GM21529 (cell line): ENCODE measurements around the gene CTIF.

Experiments
- ATAC-seq: cut with Tn5 transposase; IDR thresholded peaks from one replicate; pipeline ENCODE4 v1.9.1; 2021; ENCODE audit not compliant: unreplicated experiment

CTIF gene

GRCh38 chr18:48874233-48874632 is 335.4 kb downstream of the CTIF start:
- ATAC-seq, result no peak

DNA sequence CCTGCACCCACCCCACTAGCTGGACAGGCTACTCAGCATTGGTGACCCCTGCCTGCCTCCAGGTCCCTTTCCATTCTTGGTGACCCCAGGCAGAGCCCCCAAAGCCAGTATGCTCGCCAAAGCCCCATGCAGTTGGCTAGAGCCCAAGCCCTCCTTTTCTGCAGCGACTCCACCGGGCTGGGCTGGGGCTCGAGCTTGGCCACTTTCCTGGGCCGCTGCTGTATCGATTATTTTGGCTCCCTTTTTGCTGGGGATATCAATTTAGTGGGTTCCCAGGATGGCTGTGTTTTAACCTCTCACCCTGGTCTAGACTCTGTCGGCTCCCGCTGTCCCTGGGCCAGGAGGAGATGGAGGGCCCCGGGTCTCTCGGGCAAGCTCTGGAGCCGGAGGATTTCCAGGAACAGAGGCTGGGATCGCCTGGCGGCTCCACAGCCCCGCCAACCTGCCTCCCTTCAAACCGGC is 335.9 kb downstream of the CTIF start:
- ATAC-seq, result no peak

- no peak for ATAC-seq
Measured at GRCh38 chr18:48875314-48875941, 336.6 kb downstream of the CTIF start.

DNA sequence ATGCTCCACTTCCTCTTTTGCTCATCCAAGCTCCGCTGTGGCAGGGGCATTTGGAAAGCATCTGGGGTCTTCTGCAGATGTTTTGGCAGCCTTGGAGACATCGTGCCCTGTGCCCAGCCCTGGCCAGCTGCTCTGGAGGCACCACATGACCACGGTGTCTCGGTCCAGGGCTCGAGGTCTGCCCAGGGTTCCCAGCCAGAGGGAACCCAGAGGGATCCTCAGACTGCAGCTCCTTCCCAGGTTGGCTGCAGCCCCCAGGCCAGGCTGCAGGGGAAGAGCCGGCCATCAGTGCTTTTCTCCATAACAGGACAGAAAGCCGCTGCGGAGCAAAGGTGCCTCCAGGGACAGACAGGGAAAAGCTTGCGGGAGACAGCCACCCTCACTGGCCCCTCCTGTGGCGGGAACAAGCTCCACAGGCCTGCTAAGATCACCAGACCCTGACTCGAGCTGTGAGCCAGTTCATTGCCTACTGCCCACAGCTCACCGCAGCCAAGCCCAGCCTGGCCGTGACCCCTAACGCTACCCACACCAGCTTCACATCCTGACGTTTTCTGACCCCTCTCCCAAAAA is 337.2 kb downstream of the CTIF start:
- no peak for ATAC-seq

DNA sequence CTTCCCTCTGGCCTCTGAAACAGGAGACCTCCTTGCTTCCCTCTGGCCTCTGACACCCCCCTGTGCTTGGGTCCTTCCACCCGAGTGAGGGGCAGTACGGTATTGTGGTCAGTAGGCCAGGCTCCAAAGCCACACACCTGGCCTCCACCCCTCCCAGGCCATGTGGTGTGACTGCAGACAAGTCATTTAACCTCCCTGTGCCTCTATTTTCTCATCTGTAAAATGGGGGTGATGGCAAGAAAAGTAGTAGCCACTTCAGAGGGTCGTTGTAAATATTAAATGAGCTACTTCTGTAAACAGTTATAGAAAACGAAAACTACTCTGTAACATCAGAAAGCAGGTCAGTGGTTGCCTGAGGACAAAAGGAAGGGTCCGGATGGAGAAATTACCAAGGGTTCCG is 337.8 kb downstream of the CTIF start:
- no peak for ATAC-seq

DNA sequence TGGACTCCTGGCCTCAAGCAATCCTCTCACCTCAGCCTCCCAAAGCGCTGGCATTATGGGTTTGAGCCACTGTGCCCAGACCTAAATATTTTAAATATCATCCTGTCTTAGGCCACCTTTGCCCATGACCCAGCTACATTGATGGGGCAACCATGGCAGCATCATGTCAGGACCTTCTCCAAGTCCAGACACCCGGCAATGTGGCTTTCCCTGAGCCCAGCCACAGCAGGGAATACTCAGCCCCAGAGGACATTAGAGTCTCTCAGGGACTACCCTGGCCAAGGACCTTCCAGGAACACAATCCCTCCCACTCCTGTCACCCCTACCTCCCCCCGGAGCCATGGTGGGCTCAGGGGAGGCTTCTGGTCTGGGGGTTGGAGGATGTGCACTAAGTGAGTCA is 339.1 kb downstream of the CTIF start:
- ATAC-seq, result no peak

- ATAC-seq, result no peak
Measured at GRCh38 chr18:48878471-48878870, 339.6 kb downstream of the CTIF start.

DNA sequence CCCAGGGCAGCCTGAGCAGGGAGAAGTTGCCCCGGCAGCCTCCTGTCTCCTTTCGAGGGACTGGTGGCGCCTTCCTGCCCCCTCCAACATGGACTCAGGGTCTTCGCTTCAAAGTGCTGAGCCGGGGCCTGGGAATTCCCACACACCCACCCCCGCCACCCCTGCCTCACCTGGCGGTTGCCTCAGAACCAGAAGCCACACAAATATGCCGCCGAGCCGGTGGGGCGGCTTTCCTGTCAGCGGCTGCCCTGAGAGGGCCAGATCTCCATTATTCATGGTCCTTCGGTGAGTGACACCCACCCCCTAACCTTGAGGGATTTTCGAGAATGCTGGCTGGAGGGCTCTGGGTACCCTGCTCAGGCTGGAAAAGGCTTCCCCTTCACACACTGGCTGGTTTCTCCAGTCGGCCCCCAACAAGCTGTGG is 340.2 kb downstream of the CTIF start:
- ATAC-seq, result no peak

- ATAC-seq, result no peak
Measured at GRCh38 chr18:48880931-48881330, 342.1 kb downstream of the CTIF start.

DNA sequence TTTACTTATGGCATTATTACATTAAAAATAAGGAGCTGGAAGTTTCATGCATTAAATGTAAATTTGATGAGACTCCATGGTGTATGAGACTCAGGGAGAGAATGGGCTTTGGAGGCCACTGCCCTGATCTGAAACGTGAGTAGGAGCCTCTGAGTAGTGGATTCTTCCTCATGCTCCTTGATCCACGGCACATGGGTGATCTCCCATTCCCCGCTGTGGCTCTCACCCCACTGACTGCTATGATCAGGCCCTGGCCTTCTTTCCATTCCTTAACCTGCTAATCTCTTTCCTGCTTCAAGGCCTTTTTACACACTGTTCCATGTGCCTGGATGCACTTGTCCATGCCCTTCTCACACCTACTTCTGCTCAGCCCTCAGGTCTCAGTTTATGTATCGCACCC is 343.5 kb downstream of the CTIF start:
- no peak for ATAC-seq

- ATAC-seq, result no peak
Measured at GRCh38 chr18:48884306-48884705, 345.5 kb downstream of the CTIF start.

- ATAC-seq, result no peak
Measured at GRCh38 chr18:48884771-48885170, 345.9 kb downstream of the CTIF start.

- ATAC-seq, result no peak
Measured at GRCh38 chr18:48885266-48885923, 346.6 kb downstream of the CTIF start.

GRCh38 chr18:48885924-48886400 is 347.1 kb downstream of the CTIF start:
- no peak for ATAC-seq

DNA sequence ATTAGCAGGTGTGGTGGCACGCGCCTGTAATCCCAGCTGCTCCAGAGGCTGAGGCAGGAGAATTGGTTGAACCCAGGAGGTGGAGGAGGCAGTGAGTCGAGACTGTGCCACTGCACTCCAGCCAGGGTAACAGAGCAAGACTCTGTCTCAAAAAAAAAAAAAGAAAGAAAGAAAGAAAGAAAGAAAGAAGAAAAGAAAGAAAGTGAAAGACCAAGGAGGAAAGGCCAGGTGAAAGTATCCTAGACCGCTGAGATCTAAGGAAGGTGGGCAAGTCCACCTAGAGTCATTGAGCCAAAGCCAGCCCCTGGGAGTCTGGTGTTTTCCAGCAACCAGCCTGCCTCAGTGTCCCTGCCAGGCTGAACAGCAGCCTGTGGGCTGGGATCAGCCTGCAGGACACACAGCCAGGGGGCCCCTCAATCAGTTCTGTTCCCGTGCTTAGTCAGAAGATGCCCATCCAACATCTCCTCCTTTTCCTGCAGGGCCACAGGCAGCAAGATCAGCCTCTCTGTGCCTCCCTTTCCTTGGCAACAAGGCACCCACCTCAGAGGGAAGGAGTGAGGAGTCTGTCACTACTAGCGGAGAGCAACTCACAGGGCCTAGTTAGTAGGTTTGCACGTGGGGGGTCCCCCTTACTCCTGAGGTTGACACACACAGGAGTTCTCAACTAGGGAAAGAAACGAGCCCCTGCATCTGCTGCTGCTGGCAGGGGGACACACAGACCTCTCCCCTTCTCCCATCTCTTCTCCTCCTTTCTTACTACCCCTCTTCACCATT is 347.9 kb downstream of the CTIF start:
- ATAC-seq, result no peak

DNA sequence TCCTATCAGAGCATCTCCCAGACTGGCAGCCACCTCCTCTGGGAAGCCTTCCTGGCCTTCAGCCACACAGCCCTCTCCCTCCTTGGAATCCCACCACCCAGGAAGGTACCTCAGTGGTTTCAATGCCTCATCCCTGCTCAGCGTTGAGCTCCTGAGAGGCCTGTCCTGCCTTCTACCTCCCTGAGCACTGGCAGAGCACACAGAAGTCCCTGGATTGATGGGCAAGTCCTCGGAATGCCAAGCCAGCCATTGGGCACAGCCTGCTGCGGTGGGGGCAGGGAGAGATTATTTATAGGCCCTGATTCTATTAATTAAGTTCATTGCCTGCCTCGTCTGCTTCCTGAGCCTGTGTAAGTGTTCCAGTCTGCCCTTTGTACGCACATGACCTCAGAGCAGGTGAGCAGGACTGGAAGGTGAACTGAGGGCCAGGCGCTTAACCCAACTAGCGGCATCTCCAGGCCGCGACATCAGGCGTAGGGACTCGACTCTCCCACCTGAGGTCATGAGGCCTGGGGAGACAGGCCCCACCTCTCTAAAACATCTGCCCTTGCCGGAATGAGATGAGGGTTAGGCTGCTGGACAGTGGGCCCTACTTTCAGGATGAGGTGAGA is 348.6 kb downstream of the CTIF start:
- no peak for ATAC-seq

- ATAC-seq, result no peak
Measured at GRCh38 chr18:48887905-48888772, 349.3 kb downstream of the CTIF start.

DNA sequence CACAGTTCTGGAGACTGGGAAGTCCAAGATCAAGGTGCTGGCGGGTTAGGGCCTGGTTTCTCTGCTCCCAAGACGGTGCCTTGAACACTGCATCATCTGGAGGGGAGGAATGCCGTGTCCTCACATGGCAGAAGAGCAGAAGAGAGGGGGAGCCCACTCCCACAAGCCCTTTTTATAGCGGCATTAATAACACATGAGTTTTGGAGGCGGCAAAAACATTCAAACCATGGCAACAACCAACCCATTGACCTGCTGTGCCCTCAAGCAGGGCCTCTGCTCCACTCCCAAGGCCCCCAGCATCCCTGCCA is 349.9 kb downstream of the CTIF start:
- no peak for ATAC-seq

GRCh38 chr18:48889115-48889941 is 350.5 kb downstream of the CTIF start:
- no peak for ATAC-seq
